ENCODE data around the gene RCAN1.
A peak's percentile ranks its signal among the peaks of the same experiment; 100 is the strongest.

Gene RCAN1

GRCh38 chr21:34544032-34544496 lies 70.8 kb downstream of the RCAN1 start:
- TF ChIP-seq CTCF (IDR thresholded peaks at IDR 0.05; ENCODE audit: low read depth, low read length, missing control alignments), result peak; percentile 70
- H3K4me3 ChIP-seq (replicated peaks; ENCODE audit: low read depth, low read length), result no peak overlapping the region
- DNase-seq (ENCODE audit: extremely low read depth, low read depth), result peak; percentile 62

GRCh38 chr21:34543017-34543416 lies 71.9 kb downstream of the RCAN1 start:
- no peak overlapping the region for H3K4me3 ChIP-seq (replicated peaks; ENCODE audit: low read depth, low read length)
- no peak for TF ChIP-seq CTCF (IDR thresholded peaks at IDR 0.05; ENCODE audit: low read depth, low read length, missing control alignments)
- no peak for DNase-seq (ENCODE audit: extremely low read depth, low read depth)

GRCh38 chr21:34540206-34540605 lies 74.7 kb downstream of the RCAN1 start:
- no peak for DNase-seq (ENCODE audit: extremely low read depth, low read depth)
- TF ChIP-seq CTCF (IDR thresholded peaks at IDR 0.05; ENCODE audit: low read depth, low read length, missing control alignments), result no peak
- no peak overlapping the region for H3K4me3 ChIP-seq (replicated peaks; ENCODE audit: low read depth, low read length)

GRCh38 chr21:34537838-34538237 lies 77.1 kb downstream of the RCAN1 start:
- H3K4me3 ChIP-seq (replicated peaks; ENCODE audit: low read depth, low read length), result no peak overlapping the region
- no peak for DNase-seq (ENCODE audit: extremely low read depth, low read depth)
- no peak for TF ChIP-seq CTCF (IDR thresholded peaks at IDR 0.05; ENCODE audit: low read depth, low read length, missing control alignments)

GRCh38 chr21:34536820-34537219 lies 78.1 kb downstream of the RCAN1 start:
- no peak for DNase-seq (ENCODE audit: extremely low read depth, low read depth)
- TF ChIP-seq CTCF (IDR thresholded peaks at IDR 0.05; ENCODE audit: low read depth, low read length, missing control alignments), result no peak
- H3K4me3 ChIP-seq (replicated peaks; ENCODE audit: low read depth, low read length), result no peak overlapping the region

GRCh38 chr21:34536311-34536710 lies 78.6 kb downstream of the RCAN1 start:
- H3K4me3 ChIP-seq (replicated peaks; ENCODE audit: low read depth, low read length), result no peak overlapping the region
- TF ChIP-seq CTCF (IDR thresholded peaks at IDR 0.05; ENCODE audit: low read depth, low read length, missing control alignments), result no peak
- DNase-seq (ENCODE audit: extremely low read depth, low read depth), result no peak

GRCh38 chr21:34535886-34536285 lies 79.0 kb downstream of the RCAN1 start:
- no peak for DNase-seq (ENCODE audit: extremely low read depth, low read depth)
- no peak for TF ChIP-seq CTCF (IDR thresholded peaks at IDR 0.05; ENCODE audit: low read depth, low read length, missing control alignments)
- no peak overlapping the region for H3K4me3 ChIP-seq (replicated peaks; ENCODE audit: low read depth, low read length)
